Hematopoietic multipotent progenitor cell treated with erythropoietin and hydrocortisone succinate and interleukin-3 and kit ligand, for 4 days (in vitro differentiated cells): ENCODE data around the gene FAM228A.

Experiments
- DNase-seq: peaks from one replicate; pipeline ENCODE4 v3.0.0-alpha.2; 2015

Gene FAM228A

GRCh38 chr2:24231461-24231881 is 56.6 kb downstream of the FAM228A start:
- DNase-seq = no peak

- DNase-seq = peak; percentile 10
Observed at GRCh38 chr2:24233321-24233720, 58.5 kb downstream of the FAM228A start.

GRCh38 chr2:24237313-24237712 is 62.5 kb downstream of the FAM228A start:
- peak; percentile 18 for DNase-seq

GRCh38 chr2:24238158-24238557 is 63.3 kb downstream of the FAM228A start:
- DNase-seq = no peak

- peak; percentile 11 for DNase-seq
Observed at GRCh38 chr2:24239553-24239952, 64.7 kb downstream of the FAM228A start.
